ENCODE results near the gene KCTD3. TPM values are rescaled to one million over a fixed set of nuclear protein-coding genes. Genes with fewer than 3 reads are reported as not detected.
A peak's percentile ranks its signal among the peaks of the same experiment; 100 is the strongest.

The KCTD3 gene
- polyA plus RNA-seq = 25.5 to 43.4 TPM (median 30.6 TPM) in 3 replicates
- polyA plus RNA-seq (2011; ENCODE audit: low read depth) = 15.2 TPM
- 21.1 and 47.9 TPM in 2 replicates for polyA plus RNA-seq (2011; cell fraction: cytosol; rRNA removed)
- polyA plus RNA-seq (2011; cell fraction: nucleus; rRNA removed) = 37.0 and 42.8 TPM in 2 replicates
- 9.9 and 21.8 TPM in 2 replicates for polyA plus RNA-seq (2012; ENCODE audit: low replicate concordance)
- polyA minus RNA-seq = 30.0 to 76.9 TPM (median 56.5 TPM) in 3 replicates
- 24.4 TPM for polyA minus RNA-seq (2011; cell fraction: cytosol; rRNA and poly(A)+ RNA removed)
- 16.4 and 32.7 TPM in 2 replicates for polyA minus RNA-seq (2011; cell fraction: nucleus; rRNA and poly(A)+ RNA removed)

DNA sequence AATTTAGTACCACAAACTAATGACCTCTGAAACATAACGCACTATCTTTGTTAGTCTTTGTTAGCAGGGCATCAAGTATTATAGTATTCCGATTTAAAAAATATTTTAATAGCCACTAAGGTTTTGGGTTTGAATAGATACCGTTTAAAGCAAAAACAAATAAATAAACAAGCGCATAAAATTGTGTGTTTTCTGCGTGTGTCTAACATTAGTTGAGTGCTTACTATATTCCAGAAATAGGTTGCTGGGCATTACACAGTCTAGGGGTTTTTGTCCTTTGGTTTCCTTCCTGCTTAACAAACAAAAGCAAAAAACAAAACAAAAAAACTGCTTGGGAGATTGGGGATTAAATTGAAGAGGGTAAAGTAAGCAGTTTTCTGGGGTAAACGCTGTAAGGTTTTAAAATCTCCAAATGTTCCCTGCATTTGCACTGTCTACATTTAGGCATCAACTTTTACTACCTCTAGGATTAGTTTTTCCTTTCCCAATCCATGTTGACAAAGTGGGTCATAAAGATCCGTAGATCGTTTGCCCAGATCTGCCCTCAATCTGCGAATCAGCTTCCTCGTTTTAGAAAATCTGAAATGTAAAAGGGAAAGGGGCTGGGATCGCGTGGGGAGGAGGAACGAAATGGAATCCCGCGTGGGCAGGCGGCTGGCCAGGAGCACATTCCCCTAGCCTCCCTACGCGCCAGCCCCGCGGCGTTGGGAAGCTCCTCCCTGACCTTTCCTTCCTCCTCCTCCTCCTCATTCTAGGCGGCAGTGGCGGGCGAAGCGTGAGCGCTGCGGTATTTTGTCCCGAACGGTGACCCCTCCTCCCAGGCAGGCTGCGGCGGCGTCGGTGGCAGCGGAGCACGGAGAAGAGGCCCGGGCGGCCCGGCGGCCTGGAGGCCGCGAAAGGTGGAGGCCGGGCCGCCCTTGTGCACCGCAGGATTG lies at the start of gene KCTD3:
KCTD3 (plus strand) TSS at position 749 of the 935 bp plus-strand sequence. CDS start 382 bp downstream, outside the sequence.
- no peaks in the 10 kb centered on the region for H3K9me1 ChIP-seq (ENCODE audit: control insufficient read depth, extremely low read depth, insufficient read depth, low read length)
- peak within 1 kb of the TSS; percentile 60 for H3K27ac ChIP-seq (ENCODE audit: control insufficient read depth, insufficient read depth, low read length)
- TF ChIP-seq, protein P1, sequence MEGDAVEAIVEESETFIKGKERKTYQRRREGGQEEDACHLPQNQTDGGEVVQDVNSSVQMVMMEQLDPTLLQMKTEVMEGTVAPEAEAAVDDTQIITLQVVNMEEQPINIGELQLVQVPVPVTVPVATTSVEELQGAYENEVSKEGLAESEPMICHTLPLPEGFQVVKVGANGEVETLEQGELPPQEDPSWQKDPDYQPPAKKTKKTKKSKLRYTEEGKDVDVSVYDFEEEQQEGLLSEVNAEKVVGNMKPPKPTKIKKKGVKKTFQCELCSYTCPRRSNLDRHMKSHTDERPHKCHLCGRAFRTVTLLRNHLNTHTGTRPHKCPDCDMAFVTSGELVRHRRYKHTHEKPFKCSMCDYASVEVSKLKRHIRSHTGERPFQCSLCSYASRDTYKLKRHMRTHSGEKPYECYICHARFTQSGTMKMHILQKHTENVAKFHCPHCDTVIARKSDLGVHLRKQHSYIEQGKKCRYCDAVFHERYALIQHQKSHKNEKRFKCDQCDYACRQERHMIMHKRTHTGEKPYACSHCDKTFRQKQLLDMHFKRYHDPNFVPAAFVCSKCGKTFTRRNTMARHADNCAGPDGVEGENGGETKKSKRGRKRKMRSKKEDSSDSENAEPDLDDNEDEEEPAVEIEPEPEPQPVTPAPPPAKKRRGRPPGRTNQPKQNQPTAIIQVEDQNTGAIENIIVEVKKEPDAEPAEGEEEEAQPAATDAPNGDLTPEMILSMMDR (optimal IDR thresholded peaks at IDR 0.05 in 1 of 3, IDR thresholded peaks at IDR 0.05 in 1 of 3, conservative IDR thresholded peaks at IDR 0.05 in 1 of 3; ENCODE audit: extremely low read depth in 1 of 3, insufficient read depth in 2 of 3, low read length in 3 of 3) = no peak
- TF ChIP-seq EZH2 (IDR thresholded peaks at IDR 0.05; ENCODE audit: low read length) = no peak
- H3K36me3 ChIP-seq (ENCODE audit: control insufficient read depth in 2 of 2, extremely low read depth in 1 of 2, insufficient read depth in 2 of 2, low read length in 2 of 2) = no peaks in the 10 kb centered on the region
- no peak for DNase-seq (ENCODE audit: low read depth, low spot score)
- peak within 1 kb of the TSS; percentile 74 to 89 (median 88) for H3K4me3 ChIP-seq (ENCODE audit: control insufficient read depth in 2 of 3, extremely low read depth in 1 of 3, insufficient read depth in 2 of 3, low read depth in 1 of 3, low read length in 3 of 3)
- peaks cover 46% of the 10 kb centered on the region for H3K79me2 ChIP-seq (ENCODE audit: control insufficient read depth, insufficient read depth, low read length)
- dilution Hi-C loops (cut with MboI; ENCODE audit: extremely low pct_ligation_motif_present, low sequenced_read_pairs) = no loop called here
- FAIRE-seq = peak; percentile 32
- H4K20me1 ChIP-seq (ENCODE audit: control insufficient read depth, extremely low read depth, insufficient read depth, low read length) = no peaks in the 10 kb centered on the region
- peaks cover 25% of the 10 kb centered on the region for H3K4me1 ChIP-seq (ENCODE audit: control insufficient read depth, extremely low read depth, insufficient read depth, low read length)
- peak within 1 kb of the TSS; percentile 92 for H3K4me2 ChIP-seq (ENCODE audit: control insufficient read depth, extremely low read depth, insufficient read depth, low read depth, low read length)
- peak within 1 kb of the TSS; percentile 96 for H2AFZ ChIP-seq (ENCODE audit: control insufficient read depth, low read length)
- H3K9ac ChIP-seq (ENCODE audit: control insufficient read depth, extremely low read depth, insufficient read depth, low read length) = peak within 1 kb of the TSS; percentile 84
- no peaks in the 10 kb centered on the region for H3K27me3 ChIP-seq (ENCODE audit: control insufficient read depth, extremely low read depth, insufficient read depth, low read length)
- H3K9me3 ChIP-seq (ENCODE audit: control insufficient read depth, low read depth, low read length) = no peaks in the 10 kb centered on the region

- dilution Hi-C loops (cut with MboI; ENCODE audit: extremely low pct_ligation_motif_present, low sequenced_read_pairs) = no loop called here
- Histone ChIP-seq H3K27me3 (ENCODE audit: control insufficient read depth, extremely low read depth, insufficient read depth, low read length) (no peaks in the 10 kb centered on the region), H4K20me1 (ENCODE audit: control insufficient read depth, extremely low read depth, insufficient read depth, low read length) (no peaks in the 10 kb centered on the region), H3K9me1 (ENCODE audit: control insufficient read depth, extremely low read depth, insufficient read depth, low read length) (no peaks in the 10 kb centered on the region), H3K79me2 (ENCODE audit: control insufficient read depth, insufficient read depth, low read length) (no peaks in the 10 kb centered on the region), H3K4me2 (ENCODE audit: control insufficient read depth, extremely low read depth, insufficient read depth, low read depth, low read length) (no peak overlapping the region), H3K36me3 (ENCODE audit: control insufficient read depth in 2 of 2, extremely low read depth in 1 of 2, insufficient read depth in 2 of 2, low read length in 2 of 2) (no peaks in the 10 kb centered on the region), H3K4me1 (ENCODE audit: control insufficient read depth, extremely low read depth, insufficient read depth, low read length) (no peaks in the 10 kb centered on the region), H3K9ac (ENCODE audit: control insufficient read depth, extremely low read depth, insufficient read depth, low read length) (no peak overlapping the region), H3K9me3 (ENCODE audit: control insufficient read depth, low read depth, low read length) (no peaks in the 10 kb centered on the region), H3K27ac (ENCODE audit: control insufficient read depth, insufficient read depth, low read length) (no peak overlapping the region), H3K4me3 (ENCODE audit: control insufficient read depth in 2 of 3, extremely low read depth in 1 of 3, insufficient read depth in 2 of 3, low read depth in 1 of 3, low read length in 3 of 3) (no peak overlapping the region), H2AFZ (ENCODE audit: control insufficient read depth, low read length) (no peak overlapping the region)
- no peak for DNase-seq (ENCODE audit: low read depth, low spot score)
- TF ChIP-seq, protein P1 (optimal IDR thresholded peaks at IDR 0.05 in 1 of 3, IDR thresholded peaks at IDR 0.05 in 1 of 3, conservative IDR thresholded peaks at IDR 0.05 in 1 of 3; ENCODE audit: extremely low read depth in 1 of 3, insufficient read depth in 2 of 3, low read length in 3 of 3) = peak; percentile 43 to 88 (median 70)
- TF ChIP-seq EZH2 (IDR thresholded peaks at IDR 0.05; ENCODE audit: low read length) = no peak
- FAIRE-seq = peak; percentile 63
Measured at GRCh38 chr1:215517441-215517891, 49.6 kb upstream of the KCTD3 start.
